22Rv1 (cell line): ENCODE data around the gene MINDY3.

Source experiments
- ZFX ChIP-seq: fragments of 450-650 bp; IDR thresholded peaks from 2 replicates; pipeline ENCODE4 v1.6.1; 2017; ENCODE audit warnings: antibody characterized with exemption, borderline replicate concordance
- TF ChIP-seq, protein P1 (sequence below): fragments of 450-650 bp; IDR thresholded peaks from 2 replicates; pipeline ENCODE4 v1.5.1; 2017; ENCODE audit warnings: mild to moderate bottlenecking

- TF ChIP-seq, protein P1, sequence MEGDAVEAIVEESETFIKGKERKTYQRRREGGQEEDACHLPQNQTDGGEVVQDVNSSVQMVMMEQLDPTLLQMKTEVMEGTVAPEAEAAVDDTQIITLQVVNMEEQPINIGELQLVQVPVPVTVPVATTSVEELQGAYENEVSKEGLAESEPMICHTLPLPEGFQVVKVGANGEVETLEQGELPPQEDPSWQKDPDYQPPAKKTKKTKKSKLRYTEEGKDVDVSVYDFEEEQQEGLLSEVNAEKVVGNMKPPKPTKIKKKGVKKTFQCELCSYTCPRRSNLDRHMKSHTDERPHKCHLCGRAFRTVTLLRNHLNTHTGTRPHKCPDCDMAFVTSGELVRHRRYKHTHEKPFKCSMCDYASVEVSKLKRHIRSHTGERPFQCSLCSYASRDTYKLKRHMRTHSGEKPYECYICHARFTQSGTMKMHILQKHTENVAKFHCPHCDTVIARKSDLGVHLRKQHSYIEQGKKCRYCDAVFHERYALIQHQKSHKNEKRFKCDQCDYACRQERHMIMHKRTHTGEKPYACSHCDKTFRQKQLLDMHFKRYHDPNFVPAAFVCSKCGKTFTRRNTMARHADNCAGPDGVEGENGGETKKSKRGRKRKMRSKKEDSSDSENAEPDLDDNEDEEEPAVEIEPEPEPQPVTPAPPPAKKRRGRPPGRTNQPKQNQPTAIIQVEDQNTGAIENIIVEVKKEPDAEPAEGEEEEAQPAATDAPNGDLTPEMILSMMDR, result no peak
- TF ChIP-seq ZFX, result no peak
Measured at GRCh38 chr10:15742836-15743235, 117.5 kb downstream of the MINDY3 start.
